Islet of Langerhans (tissue), 1 donor: Measurements from ENCODE around the gene PGC.

Source experiments
- FAIRE-seq: peaks from one replicate; lab custom pipeline; 2011; peaks lifted over from hg19 to GRCh38; lab: Jason Lieb, UNC

PGC gene

DNA sequence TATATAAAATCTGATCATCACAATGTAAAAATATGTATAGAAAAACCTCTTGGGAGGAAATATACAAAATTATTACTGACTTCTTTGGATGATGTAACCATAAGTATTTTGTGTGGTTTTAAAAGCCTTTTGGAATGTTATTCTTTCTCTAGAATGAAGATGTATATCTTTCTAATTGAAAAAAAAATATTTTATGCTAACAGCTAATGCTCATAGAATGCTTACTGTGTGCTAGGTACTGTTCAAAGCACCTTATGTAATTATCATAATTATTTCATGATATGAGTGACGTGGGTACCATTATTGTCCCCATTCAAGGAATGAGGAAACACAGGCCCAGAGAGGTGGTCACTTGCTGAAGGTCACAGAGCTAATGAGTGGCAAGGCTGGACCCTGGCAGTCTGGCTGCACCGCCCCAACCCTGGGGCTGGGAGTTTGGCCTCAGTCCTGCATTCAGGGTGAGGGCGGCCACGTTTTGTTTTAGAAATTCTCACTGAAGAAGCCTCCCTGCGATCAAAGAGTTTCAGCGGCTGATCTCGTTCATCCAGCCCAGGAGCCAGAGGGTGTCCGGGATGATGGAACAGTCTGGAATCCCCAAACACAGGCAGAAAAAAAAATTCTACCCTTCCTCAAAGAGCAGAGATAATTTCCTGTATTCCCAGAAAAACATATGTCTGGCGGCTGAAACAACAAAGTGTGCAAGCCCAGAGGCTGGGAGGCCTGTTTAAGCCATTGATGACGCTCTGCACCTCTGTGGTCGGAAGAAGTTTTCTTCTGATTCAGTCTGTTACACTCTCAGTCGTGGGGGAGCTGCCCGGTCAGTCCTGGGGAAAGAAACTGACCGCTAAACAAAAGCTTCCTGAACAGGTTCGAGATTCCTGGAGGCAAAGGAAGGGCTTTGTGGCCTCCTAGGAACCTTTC, 49.1 kb downstream of the PGC start:
- no peak for FAIRE-seq

DNA sequence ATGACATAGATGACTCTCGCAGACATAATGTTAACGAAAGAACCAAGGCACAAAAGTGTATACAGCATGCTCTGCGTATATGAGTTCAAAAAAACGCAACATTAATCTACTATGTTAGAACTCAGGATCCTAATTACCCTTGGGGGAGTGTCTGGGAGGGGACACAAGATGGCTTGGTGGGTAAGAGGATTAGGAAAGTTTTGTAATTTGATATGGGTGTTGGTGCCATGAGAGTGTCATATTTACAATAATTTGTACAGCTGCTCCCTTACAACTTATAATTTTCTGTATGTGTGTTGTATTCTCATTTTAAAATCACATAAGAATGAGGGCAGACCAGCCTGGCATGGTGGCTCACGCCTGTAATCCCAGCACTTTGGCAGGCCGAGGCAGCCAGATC, 50.4 kb downstream of the PGC start:
- no peak for FAIRE-seq

DNA sequence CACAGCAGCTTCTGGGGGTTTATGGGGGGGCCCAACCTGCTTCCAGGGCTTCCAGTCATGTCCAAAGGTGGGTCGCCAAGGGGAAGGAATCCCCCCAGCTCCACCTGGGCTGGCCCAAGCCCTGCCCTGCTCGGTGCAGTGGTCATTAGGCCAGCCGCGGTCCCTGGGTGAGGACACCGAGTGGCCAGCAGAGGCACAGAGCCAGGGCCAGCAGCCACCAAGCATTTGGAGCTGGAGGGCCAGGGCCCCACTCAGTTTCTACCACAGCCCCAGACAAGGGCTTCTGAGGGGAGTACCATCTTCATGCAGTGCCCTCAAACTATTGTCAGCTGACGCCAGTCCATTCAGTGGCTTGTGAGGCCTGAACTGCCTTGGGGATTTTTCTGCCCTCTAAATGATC, 51.4 kb downstream of the PGC start:
- FAIRE-seq = no peak

DNA sequence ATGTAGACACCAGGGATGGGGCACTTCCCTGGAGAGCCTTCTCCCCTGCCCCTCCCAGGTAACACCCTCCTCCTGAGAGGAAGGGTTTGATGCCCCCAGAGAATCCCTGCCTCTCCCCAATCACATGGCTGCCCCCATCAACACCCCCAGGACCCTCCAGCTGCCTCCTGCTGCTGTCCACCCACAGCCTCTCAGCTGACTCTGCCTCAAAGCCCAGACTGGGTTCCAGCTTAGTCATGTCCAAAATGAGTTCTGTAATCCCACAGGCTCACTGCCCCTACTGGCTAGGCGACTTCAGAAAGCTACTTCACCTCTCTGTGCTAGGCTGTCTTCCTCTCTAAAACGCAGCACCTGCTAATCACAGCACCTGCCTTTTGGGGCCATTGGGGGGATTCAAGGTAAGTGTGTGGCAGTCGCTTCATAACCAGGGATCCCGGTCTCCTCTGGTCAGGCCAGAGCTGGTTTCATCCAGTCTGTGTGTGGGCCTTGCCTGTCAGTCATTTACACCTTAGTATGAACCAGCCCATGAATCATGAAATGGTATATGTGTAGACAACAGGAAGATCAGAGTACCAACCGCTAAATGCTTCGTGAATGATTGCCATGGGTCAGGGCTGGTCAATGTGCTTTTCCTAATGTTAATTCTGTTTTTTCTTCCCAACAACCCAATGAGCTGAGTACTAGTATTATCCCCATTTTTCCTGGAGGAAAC, 52.2 kb downstream of the PGC start:
- FAIRE-seq = no peak

DNA sequence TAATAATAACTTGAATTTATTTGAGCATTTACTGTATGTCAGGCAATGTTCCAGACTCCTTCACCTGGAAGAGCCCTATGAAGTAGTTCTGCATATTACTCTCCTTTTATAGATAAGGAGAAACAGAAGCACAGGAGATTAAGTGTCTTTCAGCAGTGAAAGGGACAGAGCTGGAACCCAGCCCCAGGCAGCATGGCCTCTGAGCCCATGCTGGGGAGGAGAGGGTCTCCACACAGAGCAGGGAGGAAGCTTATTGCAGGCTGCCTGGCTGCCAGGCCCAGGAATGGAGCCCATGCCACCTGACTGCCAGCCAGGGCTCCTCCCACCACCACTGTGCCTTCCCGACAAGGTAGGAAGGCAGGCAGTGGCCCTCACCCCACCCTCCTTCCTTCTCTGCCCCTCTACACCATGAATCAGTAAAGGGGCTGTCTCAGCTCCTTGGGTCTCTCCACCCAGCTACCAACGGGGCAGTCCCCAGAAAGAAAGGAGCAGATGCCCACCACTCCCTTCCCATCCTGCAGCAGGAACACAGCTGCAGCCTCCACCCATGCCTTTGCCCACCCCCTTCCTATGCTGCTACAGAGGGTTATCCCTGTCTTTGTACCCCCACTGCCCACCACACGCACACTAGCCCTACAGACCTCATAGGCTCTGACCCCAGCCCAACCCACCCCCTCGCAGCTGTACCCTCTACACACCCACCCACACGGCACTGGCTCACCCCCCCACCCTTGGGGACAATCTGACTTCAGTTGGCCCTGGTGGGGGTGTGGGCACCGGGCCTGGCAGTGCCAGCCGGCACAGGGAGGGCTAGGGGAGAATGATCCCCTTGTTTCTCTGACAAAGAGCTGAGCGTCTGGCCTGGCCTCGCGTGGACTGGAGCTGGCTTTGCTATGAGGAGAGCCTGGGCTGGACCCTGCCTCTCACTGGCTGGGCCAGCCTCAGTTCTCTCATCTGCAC, 53.6 kb downstream of the PGC start:
- FAIRE-seq = no peak

DNA sequence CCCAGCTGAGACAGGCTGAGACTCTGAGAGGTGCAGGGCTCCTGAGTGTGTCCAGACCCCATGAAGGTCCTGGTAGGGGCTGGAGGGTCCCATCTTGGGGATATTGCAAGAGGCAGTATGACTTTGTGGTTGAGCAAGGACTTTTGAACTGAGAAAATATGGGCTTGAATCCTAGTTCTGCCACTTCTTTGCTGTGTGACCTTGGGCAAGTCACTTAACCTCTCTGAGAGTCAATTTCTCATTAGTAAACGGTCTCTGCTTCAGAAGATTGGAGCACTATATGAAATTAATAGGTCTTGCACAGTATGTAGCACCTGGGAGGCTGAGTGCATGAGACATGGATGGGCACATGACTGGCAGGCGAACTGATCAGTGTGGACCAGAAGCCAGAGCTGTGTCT, 54.5 kb downstream of the PGC start:
- no peak for FAIRE-seq

DNA sequence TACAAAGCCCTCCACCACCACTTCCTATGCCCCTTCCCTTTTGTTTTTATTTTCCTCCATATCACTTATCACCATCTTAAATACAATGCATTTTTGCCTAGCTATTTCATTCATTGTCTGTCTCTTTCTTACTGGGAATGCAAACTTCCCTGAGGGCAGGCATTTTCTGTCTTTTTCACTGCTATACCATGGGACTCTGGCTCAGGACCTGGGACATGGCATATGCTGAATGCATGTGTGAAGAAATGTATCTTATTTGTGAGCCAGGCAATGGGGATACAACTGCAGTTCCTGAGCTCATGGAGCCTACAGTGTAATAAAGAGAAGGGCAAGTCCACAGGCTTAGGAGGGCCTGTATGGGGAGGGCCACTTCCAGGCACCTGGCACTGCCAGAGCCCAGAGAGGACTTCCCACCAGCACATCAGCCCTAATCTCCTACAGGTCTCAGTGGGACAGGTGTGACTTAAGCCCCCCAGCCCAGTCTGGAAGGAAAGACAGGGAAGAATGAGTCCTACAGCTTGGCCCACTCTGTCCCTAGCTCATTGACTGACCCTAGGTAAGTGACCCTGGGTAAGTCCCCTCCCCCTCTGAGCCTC, 55.0 kb downstream of the PGC start:
- FAIRE-seq = no peak

DNA sequence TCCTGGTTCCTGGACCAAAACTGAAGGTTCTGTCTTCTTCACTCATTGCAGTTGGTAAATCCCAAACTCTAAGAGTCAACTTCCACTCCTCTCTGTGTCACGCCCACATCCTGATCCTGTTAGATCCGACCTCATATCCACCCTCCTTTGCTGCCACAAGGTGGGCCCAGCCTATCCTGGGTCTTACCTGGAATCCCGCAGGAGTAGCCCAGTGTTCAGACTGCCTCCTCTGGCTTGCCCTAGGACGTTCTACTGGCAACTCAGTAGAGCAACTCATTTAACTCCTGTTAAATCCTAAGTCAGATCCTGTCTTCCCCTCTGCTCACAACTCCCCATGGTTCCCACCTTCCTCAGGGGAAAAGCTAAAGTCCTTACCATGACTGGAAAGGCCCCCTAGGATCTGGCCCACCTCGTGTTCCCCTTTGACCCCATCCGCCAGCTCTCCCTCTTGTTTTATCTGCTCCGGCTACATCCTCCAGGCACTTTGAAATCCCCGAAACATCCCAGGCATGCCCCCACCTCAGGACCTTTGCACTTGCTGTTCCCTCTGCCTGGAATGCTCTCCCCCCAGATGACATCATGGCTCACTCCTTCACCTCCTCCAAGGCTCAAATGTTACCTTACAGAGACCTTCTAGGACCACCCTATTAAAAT, 55.6 kb downstream of the PGC start:
- FAIRE-seq = no peak

DNA sequence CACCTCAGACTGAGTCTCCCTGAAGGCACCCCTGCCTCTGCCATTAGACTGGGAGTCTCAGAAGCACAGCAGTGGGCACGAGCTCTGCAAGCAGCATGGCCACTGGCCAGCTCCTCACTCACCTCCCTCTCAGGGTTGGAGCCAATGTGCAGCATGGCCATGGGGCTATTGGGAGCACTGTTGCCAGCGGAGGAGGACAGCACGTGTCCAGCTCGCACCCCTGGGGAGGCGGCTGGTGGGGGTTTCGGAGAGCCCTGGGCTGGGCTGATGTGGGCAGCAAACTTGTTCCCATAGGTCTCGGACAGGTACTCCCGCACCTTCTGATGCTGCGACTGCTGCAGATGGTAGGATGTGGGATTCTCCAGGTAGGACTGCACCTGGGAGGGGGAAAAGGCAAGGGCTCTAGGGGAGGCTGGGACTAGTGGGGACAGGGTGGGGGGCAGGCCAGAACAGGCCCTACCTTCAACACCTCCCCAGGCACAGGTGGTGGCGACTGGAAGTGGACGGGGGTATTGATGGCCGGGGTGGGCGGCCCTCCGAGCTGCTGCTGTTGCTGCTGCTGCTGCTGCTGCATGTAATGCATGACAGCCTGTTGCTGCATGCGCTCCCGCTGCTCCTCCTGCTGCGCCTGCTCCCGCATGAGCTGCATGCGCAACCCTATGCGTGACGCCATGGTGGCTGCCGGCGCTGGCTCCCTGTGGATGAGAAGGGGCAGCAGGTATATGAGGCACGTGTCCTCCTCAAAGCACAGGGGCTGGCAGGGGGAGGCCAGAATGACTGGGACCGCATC, 56.5 kb downstream of the PGC start:
- FAIRE-seq = no peak

DNA sequence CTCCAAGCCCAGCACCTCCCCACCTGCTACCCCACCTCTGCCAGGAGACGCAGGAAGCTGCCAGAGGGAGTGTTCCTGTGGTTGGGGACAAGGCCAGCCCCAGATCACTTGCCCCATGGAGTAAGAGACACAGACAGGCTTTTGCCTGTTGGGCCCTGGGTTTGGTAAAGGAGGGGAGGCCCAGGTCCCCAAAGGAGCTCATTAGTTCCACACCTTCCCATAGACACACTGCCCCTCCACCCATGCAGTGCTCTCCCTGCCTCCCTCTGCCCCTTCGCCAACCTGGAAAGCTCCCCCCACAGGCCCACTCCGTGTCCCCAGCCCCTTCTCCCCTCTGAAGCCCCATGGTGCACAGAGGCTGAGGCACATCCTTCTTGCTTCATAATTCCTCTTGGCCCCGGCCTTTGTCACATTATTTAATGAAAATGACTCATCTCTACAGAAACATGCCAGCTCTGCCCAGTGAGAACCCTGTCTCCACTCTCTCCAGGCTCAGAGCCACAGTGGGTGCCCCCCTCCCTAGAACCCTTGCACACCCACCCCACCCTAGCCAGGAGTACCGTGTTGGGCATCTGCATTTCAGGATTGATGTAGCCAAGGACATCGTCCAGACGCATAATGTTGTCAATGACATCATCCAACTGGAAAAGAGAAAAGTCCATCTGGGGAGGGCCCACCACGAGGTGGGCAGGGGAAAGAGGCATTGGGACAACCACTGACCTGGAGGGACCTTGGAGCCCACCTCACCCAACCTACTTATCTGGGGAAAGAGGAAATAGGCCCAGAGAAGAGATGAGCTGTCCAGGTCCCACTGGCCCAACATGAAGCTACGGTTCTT, 57.8 kb downstream of the PGC start:
- no peak for FAIRE-seq

DNA sequence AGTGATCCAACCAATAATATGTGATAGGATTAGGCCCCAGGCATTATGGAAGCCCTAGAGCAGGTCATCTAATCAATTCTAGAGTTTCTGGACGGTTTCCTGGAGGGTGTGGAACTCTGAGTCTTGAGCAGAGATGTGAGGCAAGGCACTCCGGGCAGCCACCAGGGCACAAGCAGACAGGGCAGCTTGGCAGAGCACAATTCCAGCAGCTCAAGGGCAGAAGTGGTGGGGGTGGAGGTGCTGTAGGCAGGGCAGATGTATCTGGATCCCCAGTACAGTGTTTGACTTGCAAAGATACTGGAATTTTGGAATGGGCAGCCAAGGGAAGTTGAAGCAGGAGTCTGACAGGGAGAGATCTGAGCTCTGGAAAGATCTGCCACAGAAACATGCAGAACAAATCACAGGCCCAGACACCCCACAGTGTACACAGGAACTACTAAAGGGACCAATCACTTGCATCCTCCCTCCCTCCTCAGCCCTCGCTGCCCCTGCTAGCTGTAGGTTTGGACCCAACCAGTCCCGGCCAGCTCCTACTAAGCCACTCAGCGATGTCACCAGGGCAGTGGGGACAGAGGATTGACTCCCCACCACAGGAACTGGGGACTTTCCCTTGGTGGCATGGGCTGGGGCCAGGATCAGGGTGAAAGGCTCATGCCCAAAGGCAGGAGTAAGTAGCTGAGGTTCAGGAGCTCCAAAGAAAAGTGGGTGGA, 58.8 kb downstream of the PGC start:
- FAIRE-seq = no peak

DNA sequence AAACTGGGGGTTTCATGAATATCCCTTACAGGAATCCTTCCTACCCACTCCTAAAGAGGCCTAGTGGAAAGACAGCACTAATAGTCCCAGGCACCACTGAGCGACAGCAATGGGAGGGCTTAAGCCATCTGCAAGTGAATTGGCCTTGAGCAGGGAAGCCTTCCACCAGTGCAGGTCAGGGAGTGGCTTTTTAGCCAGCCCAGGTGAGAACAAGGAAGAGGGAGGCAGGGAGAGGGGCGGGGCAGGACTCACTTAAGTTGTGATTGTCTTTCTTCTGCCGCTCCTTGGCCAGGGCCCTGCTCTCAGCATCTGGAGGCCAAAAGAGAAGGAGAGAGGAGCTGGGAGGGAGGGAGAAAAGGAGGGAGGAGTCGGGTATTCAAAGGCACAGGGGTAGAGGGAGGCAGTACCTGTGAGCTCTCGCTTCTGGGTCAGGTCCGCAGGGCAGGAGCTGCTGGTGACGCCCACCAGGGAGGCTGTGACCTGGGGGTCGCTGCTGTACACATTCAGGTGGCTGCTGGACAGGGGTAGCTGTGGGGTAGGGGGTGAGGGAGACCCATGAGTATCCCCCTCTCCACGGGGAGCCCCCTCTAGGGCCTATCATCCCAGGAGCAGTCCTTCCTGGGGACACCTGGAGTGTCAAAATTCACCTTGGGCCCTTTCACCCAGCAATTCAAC, 59.6 kb downstream of the PGC start:
- FAIRE-seq = no peak
